ENCODE data around the gene VEPH1.

DNA sequence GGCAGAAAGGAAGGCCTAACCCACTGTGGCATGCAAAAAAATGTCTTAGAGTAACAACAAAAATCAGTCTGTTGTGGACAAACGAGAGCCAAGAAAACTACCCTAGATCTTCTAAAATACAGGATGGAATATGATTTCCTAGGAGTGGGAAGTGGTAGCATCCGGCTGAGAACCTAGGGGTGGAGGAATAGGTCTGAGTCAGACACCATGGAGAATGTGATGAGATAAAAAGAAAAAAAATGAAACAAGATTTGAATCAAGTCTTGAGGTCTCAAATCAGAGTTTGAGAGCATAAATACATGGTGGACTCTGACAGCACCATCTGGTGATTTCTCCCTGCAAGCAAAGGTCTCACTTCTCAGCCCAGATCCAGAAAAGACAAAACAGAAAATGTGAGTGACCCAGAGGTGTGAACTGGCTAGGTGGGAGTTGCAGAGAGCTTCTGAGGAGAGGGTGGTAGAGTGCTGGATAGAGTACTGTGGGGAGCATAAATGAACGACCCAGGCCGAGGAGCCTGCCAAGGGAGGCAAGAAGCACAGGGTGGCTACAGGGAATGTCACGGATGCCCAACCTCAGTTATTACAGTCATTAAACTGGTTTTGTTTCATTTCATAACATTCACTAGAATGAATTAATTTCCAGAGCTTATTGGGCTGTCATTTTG lies 27.6 kb upstream of the VEPH1 start:
- TF ChIP-seq, protein P1, sequence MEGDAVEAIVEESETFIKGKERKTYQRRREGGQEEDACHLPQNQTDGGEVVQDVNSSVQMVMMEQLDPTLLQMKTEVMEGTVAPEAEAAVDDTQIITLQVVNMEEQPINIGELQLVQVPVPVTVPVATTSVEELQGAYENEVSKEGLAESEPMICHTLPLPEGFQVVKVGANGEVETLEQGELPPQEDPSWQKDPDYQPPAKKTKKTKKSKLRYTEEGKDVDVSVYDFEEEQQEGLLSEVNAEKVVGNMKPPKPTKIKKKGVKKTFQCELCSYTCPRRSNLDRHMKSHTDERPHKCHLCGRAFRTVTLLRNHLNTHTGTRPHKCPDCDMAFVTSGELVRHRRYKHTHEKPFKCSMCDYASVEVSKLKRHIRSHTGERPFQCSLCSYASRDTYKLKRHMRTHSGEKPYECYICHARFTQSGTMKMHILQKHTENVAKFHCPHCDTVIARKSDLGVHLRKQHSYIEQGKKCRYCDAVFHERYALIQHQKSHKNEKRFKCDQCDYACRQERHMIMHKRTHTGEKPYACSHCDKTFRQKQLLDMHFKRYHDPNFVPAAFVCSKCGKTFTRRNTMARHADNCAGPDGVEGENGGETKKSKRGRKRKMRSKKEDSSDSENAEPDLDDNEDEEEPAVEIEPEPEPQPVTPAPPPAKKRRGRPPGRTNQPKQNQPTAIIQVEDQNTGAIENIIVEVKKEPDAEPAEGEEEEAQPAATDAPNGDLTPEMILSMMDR (IDR thresholded peaks at IDR 0.05; ENCODE audit: insufficient read depth, low read length): no peak
- TF ChIP-seq SPI1 (IDR thresholded peaks at IDR 0.05; ENCODE audit: borderline replicate concordance, low read depth): no peak
